C4-2B (cell line): ENCODE data around the gene LRRC36.

Source experiments
- ZFX ChIP-seq: fragments of 450-650 bp; IDR thresholded peaks from 2 replicates; pipeline ENCODE4 v1.6.1; 2017
- TF ChIP-seq, protein P1 (sequence below): fragments of 450-650 bp; conservative IDR thresholded peaks from 2 replicates; pipeline ENCODE4 v1.5.1; 2017; ENCODE audit warnings: mild to moderate bottlenecking

GRCh38 chr16:67346341-67346740 lies 19.7 kb downstream of the LRRC36 start:
- TF ChIP-seq, protein P1, sequence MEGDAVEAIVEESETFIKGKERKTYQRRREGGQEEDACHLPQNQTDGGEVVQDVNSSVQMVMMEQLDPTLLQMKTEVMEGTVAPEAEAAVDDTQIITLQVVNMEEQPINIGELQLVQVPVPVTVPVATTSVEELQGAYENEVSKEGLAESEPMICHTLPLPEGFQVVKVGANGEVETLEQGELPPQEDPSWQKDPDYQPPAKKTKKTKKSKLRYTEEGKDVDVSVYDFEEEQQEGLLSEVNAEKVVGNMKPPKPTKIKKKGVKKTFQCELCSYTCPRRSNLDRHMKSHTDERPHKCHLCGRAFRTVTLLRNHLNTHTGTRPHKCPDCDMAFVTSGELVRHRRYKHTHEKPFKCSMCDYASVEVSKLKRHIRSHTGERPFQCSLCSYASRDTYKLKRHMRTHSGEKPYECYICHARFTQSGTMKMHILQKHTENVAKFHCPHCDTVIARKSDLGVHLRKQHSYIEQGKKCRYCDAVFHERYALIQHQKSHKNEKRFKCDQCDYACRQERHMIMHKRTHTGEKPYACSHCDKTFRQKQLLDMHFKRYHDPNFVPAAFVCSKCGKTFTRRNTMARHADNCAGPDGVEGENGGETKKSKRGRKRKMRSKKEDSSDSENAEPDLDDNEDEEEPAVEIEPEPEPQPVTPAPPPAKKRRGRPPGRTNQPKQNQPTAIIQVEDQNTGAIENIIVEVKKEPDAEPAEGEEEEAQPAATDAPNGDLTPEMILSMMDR = no peak
- TF ChIP-seq ZFX = no peak
